KMS-11 (cell line): ENCODE results near the gene TPRX1.

ENCODE experiments used
- H2AFZ ChIP-seq: fragments of 200-600 bp; sonication (generic); 2 replicates; pipeline ENCODE4 v1.6.1; 2016; ENCODE audit warnings: antibody characterized with exemption, mixed run types, low read depth
- H3K27ac ChIP-seq: fragments of 200-600 bp; sonication (generic); 2 replicates; pipeline ENCODE4 v1.6.1; 2016; ENCODE audit warnings: mild to moderate bottlenecking, mixed run types
- H3K27me3 ChIP-seq: fragments of 200-600 bp; sonication (generic); 2 replicates; pipeline ENCODE4 v1.6.1; 2017; ENCODE audit warnings: mild to moderate bottlenecking, low read depth, mixed run types, moderate library complexity; ENCODE audit not compliant: insufficient read depth
- H3K36me3 ChIP-seq: fragments of 200-600 bp; sonication (generic); 2 replicates; pipeline ENCODE4 v1.6.1; 2017; ENCODE audit warnings: mild to moderate bottlenecking, mixed run types; ENCODE audit not compliant: insufficient read depth
- H3K4me1 ChIP-seq: fragments of 200-600 bp; sonication (generic); 2 replicates; pipeline ENCODE4 v1.6.1; 2016; ENCODE audit warnings: mild to moderate bottlenecking, low read depth, mixed run types; ENCODE audit not compliant: poor library complexity, severe bottlenecking
- H3K4me2 ChIP-seq: fragments of 200-600 bp; sonication (generic); 2 replicates; pipeline ENCODE4 v1.7.0; 2016; ENCODE audit warnings: mild to moderate bottlenecking, mixed run types
- H3K4me3 ChIP-seq: fragments of 200-600 bp; sonication (generic); IDR thresholded peaks from 2 replicates; pipeline ENCODE4 v1.6.1; 2017; ENCODE audit warnings: low read depth, low read length, mixed read lengths; ENCODE audit not compliant: insufficient read depth
- H3K79me2 ChIP-seq: fragments of 200-600 bp; sonication (generic); 2 replicates; pipeline ENCODE4 v1.6.1; 2016; ENCODE audit warnings: low read depth, mixed run types; ENCODE audit not compliant: insufficient read depth
- H3K9ac ChIP-seq: fragments of 200-600 bp; sonication (generic); 2 replicates; pipeline ENCODE4 v1.6.1; 2016; ENCODE audit warnings: mild to moderate bottlenecking, mixed run types
- H4K20me1 ChIP-seq: fragments of 200-600 bp; sonication (generic); 2 replicates; pipeline ENCODE4 v1.6.1; 2016; ENCODE audit warnings: mild to moderate bottlenecking, mixed run types; ENCODE audit not compliant: insufficient read depth
- TF ChIP-seq, protein P1 (sequence below): fragments of 200-600 bp; sonication (generic); conservative IDR thresholded peaks from 2 replicates; pipeline ENCODE4 v1.6.1; 2017; ENCODE audit warnings: low read depth, mild to moderate bottlenecking, antibody characterized with exemption, low read length, moderate library complexity, mixed read lengths

The TPRX1 gene

GRCh38 chr19:47842941-47843340 lies 38.6 kb upstream of the TPRX1 start:
- H3K4me1 ChIP-seq = no peaks in the 10 kb centered on the region
- H3K9ac ChIP-seq = no peak overlapping the region
- H3K79me2 ChIP-seq = no peaks in the 10 kb centered on the region
- no peaks in the 10 kb centered on the region for H3K36me3 ChIP-seq
- TF ChIP-seq, protein P1, sequence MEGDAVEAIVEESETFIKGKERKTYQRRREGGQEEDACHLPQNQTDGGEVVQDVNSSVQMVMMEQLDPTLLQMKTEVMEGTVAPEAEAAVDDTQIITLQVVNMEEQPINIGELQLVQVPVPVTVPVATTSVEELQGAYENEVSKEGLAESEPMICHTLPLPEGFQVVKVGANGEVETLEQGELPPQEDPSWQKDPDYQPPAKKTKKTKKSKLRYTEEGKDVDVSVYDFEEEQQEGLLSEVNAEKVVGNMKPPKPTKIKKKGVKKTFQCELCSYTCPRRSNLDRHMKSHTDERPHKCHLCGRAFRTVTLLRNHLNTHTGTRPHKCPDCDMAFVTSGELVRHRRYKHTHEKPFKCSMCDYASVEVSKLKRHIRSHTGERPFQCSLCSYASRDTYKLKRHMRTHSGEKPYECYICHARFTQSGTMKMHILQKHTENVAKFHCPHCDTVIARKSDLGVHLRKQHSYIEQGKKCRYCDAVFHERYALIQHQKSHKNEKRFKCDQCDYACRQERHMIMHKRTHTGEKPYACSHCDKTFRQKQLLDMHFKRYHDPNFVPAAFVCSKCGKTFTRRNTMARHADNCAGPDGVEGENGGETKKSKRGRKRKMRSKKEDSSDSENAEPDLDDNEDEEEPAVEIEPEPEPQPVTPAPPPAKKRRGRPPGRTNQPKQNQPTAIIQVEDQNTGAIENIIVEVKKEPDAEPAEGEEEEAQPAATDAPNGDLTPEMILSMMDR = no peak
- no peak overlapping the region for H2AFZ ChIP-seq
- H3K4me3 ChIP-seq = no peak overlapping the region
- no peak overlapping the region for H3K27ac ChIP-seq
- peaks cover 80% of the 10 kb centered on the region for H3K27me3 ChIP-seq
- no peaks in the 10 kb centered on the region for H4K20me1 ChIP-seq
- no peak overlapping the region for H3K4me2 ChIP-seq

- TF ChIP-seq, protein P1 = no peak
- H2AFZ ChIP-seq = no peak overlapping the region
Observed at GRCh38 chr19:47839913-47840312, 35.6 kb upstream of the TPRX1 start.

DNA sequence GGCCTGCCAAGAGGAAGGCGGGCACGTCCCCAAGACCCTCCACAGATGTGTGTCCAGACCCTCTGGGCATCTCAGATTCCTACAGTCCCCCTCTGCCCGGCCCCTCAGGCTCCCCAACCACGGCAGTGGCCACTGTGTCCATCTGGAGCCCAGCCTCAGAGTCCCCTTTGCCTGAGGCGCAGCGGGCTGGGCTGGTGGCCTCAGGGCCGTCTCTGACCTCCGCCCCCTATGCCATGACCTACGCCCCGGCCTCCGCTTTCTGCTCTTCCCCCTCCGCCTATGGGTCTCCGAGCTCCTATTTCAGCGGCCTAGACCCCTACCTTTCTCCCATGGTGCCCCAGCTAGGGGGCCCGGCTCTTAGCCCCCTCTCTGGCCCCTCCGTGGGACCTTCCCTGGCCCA lies 35.1 kb upstream of the TPRX1 start:
- Histone ChIP-seq H3K4me2 (no peak overlapping the region), H3K27ac (no peak overlapping the region), H3K27me3 (peaks cover 51% of the 10 kb centered on the region), H3K9ac (no peak overlapping the region), H3K36me3 (no peaks in the 10 kb centered on the region), H3K4me1 (no peaks in the 10 kb centered on the region), H2AFZ (no peak overlapping the region), H3K79me2 (no peaks in the 10 kb centered on the region), H3K4me3 (no peak overlapping the region), H4K20me1 (no peaks in the 10 kb centered on the region)
- TF ChIP-seq, protein P1 = no peak

More at GRCh38 chr19:47839913-47840312, 35.6 kb upstream of the TPRX1 start:
- H3K9ac ChIP-seq = no peak overlapping the region
- H3K4me1 ChIP-seq = no peaks in the 10 kb centered on the region
- no peak overlapping the region for H3K27ac ChIP-seq
- no peak overlapping the region for H3K4me3 ChIP-seq
- no peaks in the 10 kb centered on the region for H3K36me3 ChIP-seq
- no peaks in the 10 kb centered on the region for H3K79me2 ChIP-seq
- no peak overlapping the region for H3K4me2 ChIP-seq
- peaks cover 55% of the 10 kb centered on the region for H3K27me3 ChIP-seq
- no peaks in the 10 kb centered on the region for H4K20me1 ChIP-seq

- no peak overlapping the region for H3K4me3 ChIP-seq
- H3K4me2 ChIP-seq = no peak overlapping the region
- no peaks in the 10 kb centered on the region for H4K20me1 ChIP-seq
- peaks cover 35% of the 10 kb centered on the region for H3K27me3 ChIP-seq
- no peaks in the 10 kb centered on the region for H3K4me1 ChIP-seq
- no peaks in the 10 kb centered on the region for H3K36me3 ChIP-seq
- no peak overlapping the region for H3K27ac ChIP-seq
- TF ChIP-seq, protein P1 = no peak
- no peaks in the 10 kb centered on the region for H3K79me2 ChIP-seq
- no peak overlapping the region for H3K9ac ChIP-seq
- no peak overlapping the region for H2AFZ ChIP-seq
Observed at GRCh38 chr19:47836038-47836437, 31.7 kb upstream of the TPRX1 start.
